OCI-LY7 (cell line): ENCODE measurements around the gene LPAR3. TPM values are rescaled to one million over a fixed set of nuclear protein-coding genes. Genes with fewer than 3 reads are reported as not detected.

Source experiments
- BruUV-seq: library from RNA; stranded (reverse); fragments of 400-500 nt; replicated peaks from 2 replicates; lab custom pipeline; 2021; lab: Mats Ljungman, UMichigan
- CTCF ChIA-PET: fragments of 300-600 bp; sonication (Branson Sonifier 250); formaldehyde crosslinking; loops from one replicate; lab custom pipeline; 2022; ENCODE audit warnings: antibody characterized with exemption; ENCODE audit not compliant: unreplicated experiment; lab: Charles Lee
- POLR2A ChIA-PET: fragments of 300-600 bp; sonication (Branson Sonifier 250); formaldehyde crosslinking; loops from one replicate; lab custom pipeline; 2022; ENCODE audit warnings: antibody characterized with exemption; lab: Charles Lee
- DNase-seq: peaks from one replicate; pipeline ENCODE4 v3.0.0-alpha.2; 2015; ENCODE audit warnings: low spot score
- H2AFZ ChIP-seq: fragments of 200-600 bp; sonication (generic), shearing (Covaris generic); 2 replicates; pipeline ENCODE4 v1.6.1; 2014; ENCODE audit warnings: mild to moderate bottlenecking, antibody characterized with exemption, low read length, moderate library complexity
- H3K27ac ChIP-seq: fragments of 200-600 bp; sonication (generic); 2 replicates; pipeline ENCODE4 v1.5.1; 2014; ENCODE audit warnings: mixed run types, low read depth, mild to moderate bottlenecking, moderate library complexity, low read length, inconsistent platforms; ENCODE audit not compliant: poor library complexity, severe bottlenecking
- H3K36me3 ChIP-seq: fragments of 200-600 bp; sonication (generic); 2 replicates; pipeline ENCODE4 v1.6.1; 2014; ENCODE audit warnings: mild to moderate bottlenecking, antibody characterized with exemption, low read length, moderate library complexity, mixed read lengths; ENCODE audit not compliant: insufficient read depth
- H3K4me1 ChIP-seq: fragments of 200-600 bp; sonication (generic); 2 replicates; pipeline ENCODE4 v1.5.1; 2014; ENCODE audit warnings: mild to moderate bottlenecking, low read length; ENCODE audit not compliant: insufficient read depth, poor library complexity, severe bottlenecking
- H3K4me2 ChIP-seq: fragments of 200-600 bp; sonication (generic); 2 replicates; pipeline ENCODE4 v1.6.1; 2014; ENCODE audit warnings: mild to moderate bottlenecking, low read length
- H3K4me3 ChIP-seq: fragments of 200-600 bp; sonication (generic); 2 replicates; pipeline ENCODE4 v1.5.1; 2014; ENCODE audit warnings: mild to moderate bottlenecking, low read depth, low read length; ENCODE audit not compliant: poor library complexity, severe bottlenecking
- H3K79me2 ChIP-seq: fragments of 200-600 bp; sonication (generic); 2 replicates; pipeline ENCODE4 v1.6.1; 2016; ENCODE audit warnings: low read depth, mild to moderate bottlenecking, low read length, moderate library complexity, mixed read lengths; ENCODE audit not compliant: insufficient read depth
- H3K9me2 ChIP-seq: fragments of 200-600 bp; sonication (generic); 2 replicates; pipeline ENCODE4 v1.6.1; 2016; ENCODE audit warnings: mild to moderate bottlenecking, low read length, mixed read lengths; ENCODE audit not compliant: insufficient read depth
- H3K9me3 ChIP-seq: fragments of 200-600 bp; sonication (generic); 2 replicates; pipeline ENCODE4 v1.6.1; 2014; ENCODE audit warnings: mild to moderate bottlenecking, mixed run types, low read length, mixed read lengths
- H4K20me1 ChIP-seq: fragments of 200-600 bp; sonication (generic); 2 replicates; pipeline ENCODE4 v1.6.1; 2014; ENCODE audit warnings: mild to moderate bottlenecking, antibody characterized with exemption, low read length, moderate library complexity, mixed read lengths; ENCODE audit not compliant: insufficient read depth
- CTCF ChIP-seq: fragments of 200-600 bp; sonication (generic); conservative IDR thresholded peaks from 2 replicates; pipeline ENCODE4 v1.5.1; 2014; ENCODE audit warnings: mild to moderate bottlenecking, antibody characterized with exemption, low read length, moderate library complexity, mixed read lengths
- EZH2phosphoT487 ChIP-seq: fragments of 200-600 bp; sonication (generic); IDR thresholded peaks from 2 replicates; pipeline ENCODE4 v1.6.1; 2018; ENCODE audit warnings: low read depth, borderline replicate concordance, mild to moderate bottlenecking, mixed run types, antibody characterized with exemption, low read length, moderate library complexity, mixed read lengths
- intact Hi-C: fragments of 100-400 bp; cut with micrococcal nuclease; formaldehyde crosslinking; loops from one replicate; pipeline ENCODE4 v1.10.0; 2022; ENCODE audit not compliant: unreplicated experiment
- total RNA-seq, 2 experiments: library from RNA; depleted of rRNA in 1 of 2; stranded (reverse); fragments of >200 nt in 1 of 2; shearing (Covaris generic) in 1 of 2; gene quantifications; 2 replicates each; pipeline ENCODE4 v1.2.3, GENCODE V29; 2014 to 2022

LPAR3 gene
- total RNA-seq, 2 experiments from 2014 or later, result not detected

GRCh38 chr1:84933011-84933611, 40.1 kb upstream of the LPAR3 start:
- no TSS peak for BruUV-seq

GRCh38 chr1:84930831-84931230, 37.8 kb upstream of the LPAR3 start:
- intact Hi-C loops, result no loop called here
- CTCF ChIA-PET, result no interaction called here

More at GRCh38 chr1:84933011-84933611, 40.1 kb upstream of the LPAR3 start:
- intact Hi-C loops, result no loop called here
- Histone ChIP-seq H3K4me3 (no peak overlapping the region), H3K9me3 (no peaks in the 10 kb centered on the region), H3K27ac (no peak overlapping the region), H3K4me1 (no peaks in the 10 kb centered on the region), H3K79me2 (no peaks in the 10 kb centered on the region), H3K4me2 (no peak overlapping the region), H2AFZ (no peak overlapping the region), H3K36me3 (peaks cover 66% of the 10 kb centered on the region), H4K20me1 (no peaks in the 10 kb centered on the region; the same call in 1 of the 2 replicates), H3K9me2 (no peaks in the 10 kb centered on the region)
- no peak for DNase-seq
- ChIA-PET CTCF (no interaction called here), POLR2A (interaction anchor here (0.6 kb wide), 1 partner anchor 10 kb away, joined by 4 read pairs; no protein-coding TSS in a partner anchor)
- TF ChIP-seq EZH2phosphoT487, result no peak
- no peak for TF ChIP-seq CTCF

More at GRCh38 chr1:84930831-84931230, 37.8 kb upstream of the LPAR3 start:
- H3K9me3 ChIP-seq, result no peaks in the 10 kb centered on the region
- no peak for DNase-seq
- no peaks in the 10 kb centered on the region for H3K9me2 ChIP-seq
- no peaks in the 10 kb centered on the region for H3K79me2 ChIP-seq
- peaks cover 54% of the 10 kb centered on the region for H3K36me3 ChIP-seq
- POLR2A ChIA-PET, result interaction anchor here (0.6 kb wide), 1 partner anchor 610 kb away, joined by 4 read pairs; no protein-coding TSS in a partner anchor
- H2AFZ ChIP-seq, result no peak overlapping the region
- H3K4me2 ChIP-seq, result no peak overlapping the region
- H3K4me1 ChIP-seq, result no peaks in the 10 kb centered on the region
- H3K27ac ChIP-seq, result no peak overlapping the region
- TF ChIP-seq CTCF (no peak), EZH2phosphoT487 (no peak)
- H3K4me3 ChIP-seq, result no peak overlapping the region
- H4K20me1 ChIP-seq, result no peaks in the 10 kb centered on the region; the same call in 1 of the 2 replicates
- no TSS peak for BruUV-seq
